ENCODE data around the gene BIRC2.

DNA sequence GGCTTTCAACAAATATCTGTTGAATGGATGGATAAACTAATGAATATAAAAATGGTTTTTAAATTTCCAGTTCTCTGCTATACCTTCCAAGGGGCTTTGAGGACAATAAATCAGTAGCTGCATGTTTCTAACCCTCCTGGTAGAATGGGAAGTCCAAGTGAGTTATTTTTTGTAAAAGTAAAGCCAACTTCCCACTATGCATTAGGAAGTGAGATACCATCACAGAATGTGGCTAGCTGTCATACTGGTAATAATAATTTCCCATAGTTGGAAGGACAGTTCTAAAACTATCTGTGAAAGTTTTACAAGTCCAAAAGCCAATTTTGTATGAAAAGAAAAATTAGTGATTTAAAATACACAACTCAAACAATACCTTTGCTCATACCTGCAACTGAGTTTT, 55.5 kb downstream of the BIRC2 start:
- TF ChIP-seq, protein P1, sequence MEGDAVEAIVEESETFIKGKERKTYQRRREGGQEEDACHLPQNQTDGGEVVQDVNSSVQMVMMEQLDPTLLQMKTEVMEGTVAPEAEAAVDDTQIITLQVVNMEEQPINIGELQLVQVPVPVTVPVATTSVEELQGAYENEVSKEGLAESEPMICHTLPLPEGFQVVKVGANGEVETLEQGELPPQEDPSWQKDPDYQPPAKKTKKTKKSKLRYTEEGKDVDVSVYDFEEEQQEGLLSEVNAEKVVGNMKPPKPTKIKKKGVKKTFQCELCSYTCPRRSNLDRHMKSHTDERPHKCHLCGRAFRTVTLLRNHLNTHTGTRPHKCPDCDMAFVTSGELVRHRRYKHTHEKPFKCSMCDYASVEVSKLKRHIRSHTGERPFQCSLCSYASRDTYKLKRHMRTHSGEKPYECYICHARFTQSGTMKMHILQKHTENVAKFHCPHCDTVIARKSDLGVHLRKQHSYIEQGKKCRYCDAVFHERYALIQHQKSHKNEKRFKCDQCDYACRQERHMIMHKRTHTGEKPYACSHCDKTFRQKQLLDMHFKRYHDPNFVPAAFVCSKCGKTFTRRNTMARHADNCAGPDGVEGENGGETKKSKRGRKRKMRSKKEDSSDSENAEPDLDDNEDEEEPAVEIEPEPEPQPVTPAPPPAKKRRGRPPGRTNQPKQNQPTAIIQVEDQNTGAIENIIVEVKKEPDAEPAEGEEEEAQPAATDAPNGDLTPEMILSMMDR (IDR thresholded peaks at IDR 0.05) = no peak
- no peak for TF ChIP-seq POLR2A (IDR thresholded peaks at IDR 0.05)

All from testis (tissue), 2 donors.